WTC11 (cell line): ENCODE measurements around the gene SEL1L3. TPM values are rescaled to one million over a fixed set of nuclear protein-coding genes. Genes with fewer than 3 reads are reported as not detected.
"Not testable (repeated sequence)": the region's sequence is repeated elsewhere in the genome, so short reads cannot be mapped to it uniquely, and the experiment has no call there.

Source experiments
- ATAC-seq: fragments of 200-7000 bp; cut with Tn5 transposase; 2 replicates; pipeline ENCODE4 v1.10.0; 2021; ENCODE audit warnings: mild to moderate bottlenecking, moderate library complexity
- CTCF ChIA-PET: fragments of 300-600 bp; sonication (Branson Sonifier 250); formaldehyde crosslinking; loops from one replicate; lab custom pipeline; 2021; ENCODE audit warnings: antibody characterized with exemption; lab: Charles Lee
- POLR2A ChIA-PET: fragments of 350-600 bp; sonication (Branson Sonifier 250); formaldehyde crosslinking; loops from one replicate; lab custom pipeline; 2021; ENCODE audit warnings: antibody characterized with exemption; lab: Charles Lee
- DNase-seq: peaks from one replicate; pipeline ENCODE4 v3.0.0; 2021; ENCODE audit warnings: low spot score
- H3K27ac Mint-ChIP-seq: 2 replicates; pipeline ENCODE4 v1.8.0; 2021; ENCODE audit warnings: mixed read lengths
- H3K27me3 Mint-ChIP-seq: 2 replicates; pipeline ENCODE4 v1.8.0; 2021; ENCODE audit warnings: low read depth, mild to moderate bottlenecking, moderate library complexity, mixed read lengths
- H3K36me3 Mint-ChIP-seq: 2 replicates; pipeline ENCODE4 v1.8.0; 2021; ENCODE audit warnings: mixed read lengths
- H3K4me1 Mint-ChIP-seq: 2 replicates; pipeline ENCODE4 v1.8.0; 2022; ENCODE audit warnings: mixed read lengths
- H3K4me3 Mint-ChIP-seq: 2 replicates; pipeline ENCODE4 v1.8.0; 2021; ENCODE audit warnings: mild to moderate bottlenecking, moderate library complexity, mixed read lengths
- H3K9me3 Mint-ChIP-seq: 2 replicates; pipeline ENCODE4 v1.8.0; 2021; ENCODE audit warnings: mixed read lengths
- CREM ChIP-seq: sonication (generic); formaldehyde crosslinking; IDR thresholded peaks from 2 replicates; pipeline ENCODE4 v1.8.1; 2022; ENCODE audit warnings: mild to moderate bottlenecking, missing genetic modification reagents, moderate library complexity
- JAZF1 ChIP-seq: fragments of 250-450 bp; sonication (Bioruptor Pico); IDR thresholded peaks from 2 replicates; pipeline ENCODE4 v1.9.0; 2021; ENCODE audit warnings: moderate library complexity, mild to moderate bottlenecking, inconsistent platforms
- MXD4 ChIP-seq: fragments of 250-450 bp; sonication (Bioruptor Pico); IDR thresholded peaks from 2 replicates; pipeline ENCODE4 v1.8.0; 2021; ENCODE audit warnings: mild to moderate bottlenecking, moderate library complexity, borderline replicate concordance
- TEAD1 ChIP-seq: sonication (generic); formaldehyde crosslinking; IDR thresholded peaks from 2 replicates; pipeline ENCODE4 v1.8.0; 2022; ENCODE audit warnings: mild to moderate bottlenecking, missing genetic modification reagents
- TP53 ChIP-seq: sonication (generic); formaldehyde crosslinking; IDR thresholded peaks from 2 replicates; pipeline ENCODE4 v1.8.1; 2023; ENCODE audit warnings: mild to moderate bottlenecking, missing genetic modification reagents
- ZNF396 ChIP-seq: fragments of 250-450 bp; sonication (Bioruptor Pico); IDR thresholded peaks from 2 replicates; pipeline ENCODE4 v1.8.0; 2021; ENCODE audit warnings: mild to moderate bottlenecking, moderate library complexity, borderline replicate concordance
- total RNA-seq: library from RNA; stranded (reverse); gene quantifications from 3 replicates; pipeline ENCODE4 v1.2.3, GENCODE V29; 2021
- TF ChIP-seq, protein P1 (sequence below): sonication (generic); formaldehyde crosslinking; IDR thresholded peaks from 2 replicates; pipeline ENCODE4 v1.8.1; 2023; ENCODE audit warnings: mild to moderate bottlenecking, missing genetic modification reagents, moderate library complexity
- TF ChIP-seq, protein P2 (sequence below): sonication (generic); formaldehyde crosslinking; IDR thresholded peaks from 2 replicates; pipeline ENCODE4 v1.8.0; 2022; ENCODE audit warnings: mild to moderate bottlenecking, missing genetic modification reagents
- TF ChIP-seq, protein P3 (sequence below): sonication (generic); formaldehyde crosslinking; IDR thresholded peaks from 2 replicates; pipeline ENCODE4 v1.8.0; 2023; ENCODE audit warnings: mild to moderate bottlenecking, missing genetic modification reagents
- TF ChIP-seq, protein P4 (sequence below): sonication (generic); formaldehyde crosslinking; IDR thresholded peaks from 2 replicates; pipeline ENCODE4 v1.8.0; 2023; ENCODE audit warnings: missing genetic modification reagents, mild to moderate bottlenecking, borderline replicate concordance
- TF ChIP-seq, protein P5 (sequence below): sonication (generic); formaldehyde crosslinking; IDR thresholded peaks from 2 replicates; pipeline ENCODE4 v1.8.0; 2023; ENCODE audit warnings: missing genetic modification reagents

Gene SEL1L3
- total RNA-seq, 1 experiment from 2014 or later: 31.5 TPM

DNA sequence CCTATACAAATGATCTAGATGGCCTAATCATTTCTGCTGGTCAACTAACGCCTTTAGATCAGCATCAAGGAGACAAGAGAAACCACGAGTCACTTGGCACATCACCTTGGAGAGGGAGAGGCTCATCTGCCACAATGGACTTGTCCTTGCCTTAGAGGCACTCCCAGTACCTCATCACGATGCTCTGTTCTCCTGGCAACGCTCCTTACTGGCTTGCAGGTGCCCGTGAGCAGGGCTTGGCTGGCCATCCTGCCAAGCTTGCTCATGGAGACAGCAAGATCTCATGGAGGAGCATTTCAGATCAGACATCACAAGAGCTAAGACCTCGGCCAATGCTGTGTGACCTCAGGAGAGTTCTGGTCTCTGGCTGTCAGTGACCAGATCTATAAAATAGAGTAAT is 48.6 kb upstream of the SEL1L3 start:
- Mint-ChIP-seq H3K36me3 (peaks cover 6% of the 10 kb centered on the region), H3K27me3 (peaks cover 38% of the 10 kb centered on the region), H3K4me3 (no peak overlapping the region), H3K4me1 (peaks cover 23% of the 10 kb centered on the region), H3K9me3 (peaks cover 11% of the 10 kb centered on the region), H3K27ac (no peak overlapping the region)
- POLR2A ChIA-PET: no interaction called here
- no peak for ATAC-seq
- DNase-seq: no peak
- TF ChIP-seq TEAD1 (CRISPR knock-in tag) (no peak), TP53 (CRISPR knock-in tag) (no peak), MXD4 (CRISPR knock-in tag) (no peak), CREM (no peak)
- TF ChIP-seq, protein P1, sequence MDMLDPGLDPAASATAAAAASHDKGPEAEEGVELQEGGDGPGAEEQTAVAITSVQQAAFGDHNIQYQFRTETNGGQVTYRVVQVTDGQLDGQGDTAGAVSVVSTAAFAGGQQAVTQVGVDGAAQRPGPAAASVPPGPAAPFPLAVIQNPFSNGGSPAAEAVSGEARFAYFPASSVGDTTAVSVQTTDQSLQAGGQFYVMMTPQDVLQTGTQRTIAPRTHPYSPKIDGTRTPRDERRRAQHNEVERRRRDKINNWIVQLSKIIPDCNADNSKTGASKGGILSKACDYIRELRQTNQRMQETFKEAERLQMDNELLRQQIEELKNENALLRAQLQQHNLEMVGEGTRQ (CRISPR knock-in tag): no peak
- CTCF ChIA-PET: no interaction called here

DNA sequence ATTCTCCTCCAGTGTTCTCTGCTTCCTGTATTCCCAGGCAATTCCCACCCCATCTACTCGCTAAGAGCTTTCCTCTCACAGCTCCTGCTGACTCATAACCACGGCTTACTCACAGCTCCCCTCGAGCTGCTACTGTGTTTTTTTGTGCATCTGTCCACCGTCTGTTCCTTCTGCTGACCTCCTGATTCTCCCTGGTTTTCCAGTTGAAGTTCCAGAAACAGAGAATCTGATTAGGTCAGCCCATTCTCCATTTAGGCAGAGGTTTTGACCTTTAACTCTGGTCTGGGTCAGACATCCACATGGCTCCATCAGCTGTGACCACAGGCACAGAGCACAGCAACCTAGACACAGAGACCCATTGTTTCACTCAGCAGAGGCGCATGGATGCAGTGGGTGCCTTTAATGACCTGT is 45.7 kb upstream of the SEL1L3 start:
- DNase-seq (no peak), ATAC-seq (no peak)
- Mint-ChIP-seq H3K4me3 (no peak overlapping the region), H3K27me3 (peaks cover 36% of the 10 kb centered on the region), H3K4me1 (peaks cover 10% of the 10 kb centered on the region), H3K27ac (no peak overlapping the region), H3K36me3 (peaks cover 6% of the 10 kb centered on the region), H3K9me3 (peaks cover 11% of the 10 kb centered on the region)
- ChIA-PET POLR2A (no interaction called here), CTCF (no interaction called here)
- TF ChIP-seq, protein P2, sequence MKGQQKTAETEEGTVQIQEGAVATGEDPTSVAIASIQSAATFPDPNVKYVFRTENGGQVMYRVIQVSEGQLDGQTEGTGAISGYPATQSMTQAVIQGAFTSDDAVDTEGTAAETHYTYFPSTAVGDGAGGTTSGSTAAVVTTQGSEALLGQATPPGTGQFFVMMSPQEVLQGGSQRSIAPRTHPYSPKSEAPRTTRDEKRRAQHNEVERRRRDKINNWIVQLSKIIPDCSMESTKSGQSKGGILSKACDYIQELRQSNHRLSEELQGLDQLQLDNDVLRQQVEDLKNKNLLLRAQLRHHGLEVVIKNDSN (CRISPR knock-in tag): no peak
- TF ChIP-seq, protein P3, sequence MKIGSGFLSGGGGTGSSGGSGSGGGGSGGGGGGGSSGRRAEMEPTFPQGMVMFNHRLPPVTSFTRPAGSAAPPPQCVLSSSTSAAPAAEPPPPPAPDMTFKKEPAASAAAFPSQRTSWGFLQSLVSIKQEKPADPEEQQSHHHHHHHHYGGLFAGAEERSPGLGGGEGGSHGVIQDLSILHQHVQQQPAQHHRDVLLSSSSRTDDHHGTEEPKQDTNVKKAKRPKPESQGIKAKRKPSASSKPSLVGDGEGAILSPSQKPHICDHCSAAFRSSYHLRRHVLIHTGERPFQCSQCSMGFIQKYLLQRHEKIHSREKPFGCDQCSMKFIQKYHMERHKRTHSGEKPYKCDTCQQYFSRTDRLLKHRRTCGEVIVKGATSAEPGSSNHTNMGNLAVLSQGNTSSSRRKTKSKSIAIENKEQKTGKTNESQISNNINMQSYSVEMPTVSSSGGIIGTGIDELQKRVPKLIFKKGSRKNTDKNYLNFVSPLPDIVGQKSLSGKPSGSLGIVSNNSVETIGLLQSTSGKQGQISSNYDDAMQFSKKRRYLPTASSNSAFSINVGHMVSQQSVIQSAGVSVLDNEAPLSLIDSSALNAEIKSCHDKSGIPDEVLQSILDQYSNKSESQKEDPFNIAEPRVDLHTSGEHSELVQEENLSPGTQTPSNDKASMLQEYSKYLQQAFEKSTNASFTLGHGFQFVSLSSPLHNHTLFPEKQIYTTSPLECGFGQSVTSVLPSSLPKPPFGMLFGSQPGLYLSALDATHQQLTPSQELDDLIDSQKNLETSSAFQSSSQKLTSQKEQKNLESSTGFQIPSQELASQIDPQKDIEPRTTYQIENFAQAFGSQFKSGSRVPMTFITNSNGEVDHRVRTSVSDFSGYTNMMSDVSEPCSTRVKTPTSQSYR (CRISPR knock-in tag): no peak
- TF ChIP-seq ZNF396 (no peak), TP53 (CRISPR knock-in tag) (no peak), JAZF1 (CRISPR knock-in tag) (no peak)
- TF ChIP-seq, protein P4, sequence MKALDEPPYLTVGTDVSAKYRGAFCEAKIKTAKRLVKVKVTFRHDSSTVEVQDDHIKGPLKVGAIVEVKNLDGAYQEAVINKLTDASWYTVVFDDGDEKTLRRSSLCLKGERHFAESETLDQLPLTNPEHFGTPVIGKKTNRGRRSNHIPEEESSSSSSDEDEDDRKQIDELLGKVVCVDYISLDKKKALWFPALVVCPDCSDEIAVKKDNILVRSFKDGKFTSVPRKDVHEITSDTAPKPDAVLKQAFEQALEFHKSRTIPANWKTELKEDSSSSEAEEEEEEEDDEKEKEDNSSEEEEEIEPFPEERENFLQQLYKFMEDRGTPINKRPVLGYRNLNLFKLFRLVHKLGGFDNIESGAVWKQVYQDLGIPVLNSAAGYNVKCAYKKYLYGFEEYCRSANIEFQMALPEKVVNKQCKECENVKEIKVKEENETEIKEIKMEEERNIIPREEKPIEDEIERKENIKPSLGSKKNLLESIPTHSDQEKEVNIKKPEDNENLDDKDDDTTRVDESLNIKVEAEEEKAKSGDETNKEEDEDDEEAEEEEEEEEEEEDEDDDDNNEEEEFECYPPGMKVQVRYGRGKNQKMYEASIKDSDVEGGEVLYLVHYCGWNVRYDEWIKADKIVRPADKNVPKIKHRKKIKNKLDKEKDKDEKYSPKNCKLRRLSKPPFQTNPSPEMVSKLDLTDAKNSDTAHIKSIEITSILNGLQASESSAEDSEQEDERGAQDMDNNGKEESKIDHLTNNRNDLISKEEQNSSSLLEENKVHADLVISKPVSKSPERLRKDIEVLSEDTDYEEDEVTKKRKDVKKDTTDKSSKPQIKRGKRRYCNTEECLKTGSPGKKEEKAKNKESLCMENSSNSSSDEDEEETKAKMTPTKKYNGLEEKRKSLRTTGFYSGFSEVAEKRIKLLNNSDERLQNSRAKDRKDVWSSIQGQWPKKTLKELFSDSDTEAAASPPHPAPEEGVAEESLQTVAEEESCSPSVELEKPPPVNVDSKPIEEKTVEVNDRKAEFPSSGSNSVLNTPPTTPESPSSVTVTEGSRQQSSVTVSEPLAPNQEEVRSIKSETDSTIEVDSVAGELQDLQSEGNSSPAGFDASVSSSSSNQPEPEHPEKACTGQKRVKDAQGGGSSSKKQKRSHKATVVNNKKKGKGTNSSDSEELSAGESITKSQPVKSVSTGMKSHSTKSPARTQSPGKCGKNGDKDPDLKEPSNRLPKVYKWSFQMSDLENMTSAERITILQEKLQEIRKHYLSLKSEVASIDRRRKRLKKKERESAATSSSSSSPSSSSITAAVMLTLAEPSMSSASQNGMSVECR (CRISPR knock-in tag): no peak
- TF ChIP-seq, protein P5, sequence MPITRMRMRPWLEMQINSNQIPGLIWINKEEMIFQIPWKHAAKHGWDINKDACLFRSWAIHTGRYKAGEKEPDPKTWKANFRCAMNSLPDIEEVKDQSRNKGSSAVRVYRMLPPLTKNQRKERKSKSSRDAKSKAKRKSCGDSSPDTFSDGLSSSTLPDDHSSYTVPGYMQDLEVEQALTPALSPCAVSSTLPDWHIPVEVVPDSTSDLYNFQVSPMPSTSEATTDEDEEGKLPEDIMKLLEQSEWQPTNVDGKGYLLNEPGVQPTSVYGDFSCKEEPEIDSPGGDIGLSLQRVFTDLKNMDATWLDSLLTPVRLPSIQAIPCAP: no peak

DNA sequence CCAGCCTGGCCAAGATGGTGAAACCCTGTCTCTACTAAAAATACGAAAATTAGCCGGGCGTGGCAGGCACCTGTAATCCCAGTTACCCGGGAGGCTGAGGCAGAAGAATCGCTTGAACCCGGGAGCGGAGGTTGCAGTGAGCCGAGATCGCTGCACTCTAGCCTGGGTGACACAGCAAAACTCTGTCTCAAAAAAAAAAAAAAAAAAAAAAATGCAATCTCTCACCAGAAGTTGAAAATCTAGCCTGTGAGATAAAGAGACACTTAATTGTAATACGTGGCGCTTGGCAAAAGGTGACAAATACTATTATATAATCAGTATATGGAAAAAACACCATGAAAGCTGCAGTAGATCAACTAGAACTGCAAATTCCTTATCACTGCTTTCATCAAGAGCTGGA is 43.3 kb upstream of the SEL1L3 start:
- H3K27ac Mint-ChIP-seq, POLR2A ChIA-PET, H3K4me3 Mint-ChIP-seq, ATAC-seq, H3K36me3 Mint-ChIP-seq, DNase-seq, CTCF ChIA-PET: not testable (repeated sequence)
- Mint-ChIP-seq H3K4me1 (peaks cover 17% of the 10 kb centered on the region), H3K9me3 (peaks cover 11% of the 10 kb centered on the region), H3K27me3 (peaks cover 13% of the 10 kb centered on the region)
